HepG2 (cell line): ENCODE measurements around the gene ATP12A. TPM values are rescaled to one million over a fixed set of nuclear protein-coding genes. Genes with fewer than 3 reads are reported as not detected.

Experiments used
- ATAC-seq: fragments of 200-7000 bp; cut with Tn5 transposase; 3 replicates; pipeline ENCODE4 v1.9.1; 2020; ENCODE audit warnings: mild to moderate bottlenecking, moderate library complexity
- BruUV-seq: library from RNA; stranded (reverse); fragments of 400-500 nt; replicated peaks from 2 replicates; lab custom pipeline; 2021; lab: Mats Ljungman, UMichigan
- CTCF ChIA-PET: fragments of 300-600 bp; formaldehyde crosslinking; extraction: SDS; loops from one replicate; lab custom pipeline; 2021; ENCODE audit warnings: low total read pairs, inconsistent platforms, low intra/inter-chr PET ratio; lab: Yijun Ruan, JAX
- POLR2A ChIA-PET: fragments of 350-600 bp; sonication (Branson Sonifier 250); formaldehyde crosslinking; loops from one replicate; lab custom pipeline; 2020; ENCODE audit warnings: antibody characterized with exemption, inconsistent platforms; lab: Yijun Ruan, JAX
- DNase-seq: peaks from one replicate; pipeline ENCODE4 v3.0.0-alpha.2; 2015; ENCODE audit warnings: low spot score
- FAIRE-seq: peaks from 3 replicates; lab custom pipeline; 2011; peaks lifted over from hg19 to GRCh38; lab: Jason Lieb, UNC
- H2AFZ ChIP-seq: one replicate; pipeline ENCODE4 v1.6.1; 2011; ENCODE audit warnings: low read length, inconsistent platforms
- H3K27ac ChIP-seq: fragments of 300-600 bp; 3 replicates; pipeline ENCODE4 v1.8.0; 2011; ENCODE audit warnings: mixed run types, mild to moderate bottlenecking, mixed read lengths, low read length, inconsistent platforms; ENCODE audit not compliant: insufficient read depth; ENCODE audit errors: extremely low read length
- H3K27me3 ChIP-seq, 2 experiments: fragments of 200-600 bp in 1 of 2; 2 replicates in 1 of 2; 3 replicates in 1 of 2; pipeline versions ENCODE4 v1.6.0 to v1.8.0; 2011; ENCODE audit warnings: low read length in 2 of 2, mild to moderate bottlenecking in 2 of 2, moderate library complexity in 2 of 2, inconsistent platforms in 1 of 2; ENCODE audit not compliant: insufficient read depth in 2 of 2, control insufficient read depth in 1 of 2
- H3K36me3 ChIP-seq, 2 experiments: fragments of 200-600 bp in 1 of 2; replicated peaks in 1 of 2; 2 replicates in 1 of 2; 3 replicates in 1 of 2; pipeline versions ENCODE4 v1.5.1 to v1.8.0; 2011; ENCODE audit warnings: low read length in 2 of 2, inconsistent platforms in 1 of 2; ENCODE audit not compliant: insufficient read depth in 2 of 2, control insufficient read depth in 1 of 2
- H3K4me1 ChIP-seq: 2 replicates; pipeline ENCODE4 v1.5.1; 2012; ENCODE audit warnings: low read length, inconsistent platforms; ENCODE audit not compliant: insufficient read depth
- H3K4me2 ChIP-seq: 2 replicates; pipeline ENCODE4 v1.6.0; 2011; ENCODE audit warnings: low read depth, low read length, inconsistent platforms
- H3K4me3 ChIP-seq, 3 experiments: fragments of 200-600 bp in 1 of 3; sonication (generic), shearing (Covaris generic) in 1 of 3; replicated peaks in 1 of 3; 2 replicates each; pipeline ENCODE4 v1.5.1; 2011 to 2016; ENCODE audit warnings: low read length in 3 of 3, inconsistent platforms in 2 of 3, low read depth in 2 of 3, mild to moderate bottlenecking in 2 of 3, control low read depth in 1 of 3, mixed read lengths in 1 of 3; ENCODE audit not compliant: insufficient read depth in 1 of 3
- H3K79me2 ChIP-seq: one replicate; pipeline ENCODE4 v1.6.1; 2011; ENCODE audit warnings: low read length, inconsistent platforms; ENCODE audit not compliant: insufficient read depth
- H3K9ac ChIP-seq: 2 replicates; pipeline ENCODE4 v1.6.0; 2011; ENCODE audit warnings: mild to moderate bottlenecking, low read depth, low read length, inconsistent platforms; ENCODE audit not compliant: insufficient read depth
- H3K9me3 ChIP-seq: 2 replicates; pipeline ENCODE4 v1.5.1; 2012; ENCODE audit warnings: mild to moderate bottlenecking, low read length
- H4K20me1 ChIP-seq: 2 replicates; pipeline ENCODE4 v1.6.0; 2011; ENCODE audit warnings: inconsistent platforms, mild to moderate bottlenecking, low read length, moderate library complexity; ENCODE audit not compliant: insufficient read depth
- CTCF ChIP-seq: sonication (generic); formaldehyde crosslinking; IDR thresholded peaks from 2 replicates; pipeline ENCODE4 v1.5.0; 2020; ENCODE audit warnings: mild to moderate bottlenecking, missing genetic modification reagents, moderate library complexity
- FOXP4 ChIP-seq: sonication (generic); formaldehyde crosslinking; IDR thresholded peaks from 2 replicates; pipeline ENCODE4 v1.4.0; 2020; ENCODE audit warnings: missing genetic modification reagents
- KLF9 ChIP-seq: IDR thresholded peaks from 2 replicates; pipeline ENCODE4 v1.6.1; 2016; ENCODE audit warnings: low read depth
- MNT ChIP-seq: fragments of 450-650 bp; IDR thresholded peaks from 2 replicates; pipeline ENCODE4 v1.6.1; 2016
- XRCC5 ChIP-seq: fragments of 200-400 bp; formaldehyde crosslinking; optimal IDR thresholded peaks from 2 replicates; pipeline ENCODE3; 2017; ENCODE audit warnings: mild to moderate bottlenecking, low read length
- ZBTB43 ChIP-seq: sonication (generic); formaldehyde crosslinking; conservative IDR thresholded peaks from 2 replicates; pipeline ENCODE4 v1.4.0; 2020; ENCODE audit warnings: missing genetic modification reagents
- ZNF24 ChIP-seq: fragments of 450-650 bp; IDR thresholded peaks from 2 replicates; pipeline ENCODE4 v1.6.1; 2017; ENCODE audit warnings: antibody characterized with exemption, mild to moderate bottlenecking
- ZNF296 ChIP-seq: sonication (generic); formaldehyde crosslinking; conservative IDR thresholded peaks from 2 replicates; pipeline ENCODE4 v1.5.0; 2020; ENCODE audit warnings: mild to moderate bottlenecking, missing genetic modification reagents
- WGBS: methylation state at CpG from one replicate; pipeline ENCODE4 v1.1.6; 2017; ENCODE audit warnings: low lambda C conversion rate; 5-methylcytosine and 5-hydroxymethylcytosine counted together
- in situ Hi-C: cut with HindIII; loops from 2 replicates; pipeline ENCODE4 v1.10.0; 2017; ENCODE audit warnings: low pct_unique_long_range_greater_than_20kb; ENCODE audit not compliant: extremely low pct_ligation_motif_present
- intact Hi-C: fragments of 100-400 bp; cut with micrococcal nuclease; formaldehyde crosslinking; loops from one replicate; pipeline ENCODE4 v1.10.0; 2022; ENCODE audit not compliant: unreplicated experiment
- polyA plus RNA-seq, 8 experiments: library from polyadenylated mRNA; depleted of rRNA in 3 of 8; stranded (reverse) in 7 of 8; unstranded in 1 of 8; fragments of >200 nt; fragmentation: Illumina TruSeq in 4 of 8; extraction: Trizol in 4 of 8; gene quantifications; 2 replicates each; pipeline versions ENCODE4 v1.2.1 to v1.2.3, GENCODE V29; 2011 to 2016; ENCODE audit warnings: low read depth in 4 of 8, missing spikeins in 1 of 8, mixed read lengths in 1 of 8; ENCODE audit not compliant: insufficient read depth in 1 of 8
- total RNA-seq, 5 experiments: library from RNA; depleted of rRNA; stranded (reverse); fragments of >200 nt; fragmentation: Illumina TruSeq; extraction: Trizol; gene quantifications; 2 replicates each; pipeline ENCODE4 v1.2.3, GENCODE V29; 2016; ENCODE audit warnings: low read depth in 1 of 5

The ATP12A gene
- total and polyA plus RNA-seq, 2 of the 13 experiments (the other 11 are each of a cell fraction or from before 2014, with no cell fraction given): not detected

- FAIRE-seq (peak; percentile 21), ATAC-seq (peak; percentile 100), DNase-seq (peak; percentile 76)
- H3K79me2 ChIP-seq: no peaks in the 10 kb centered on the region
- no peak overlapping the region for H3K27ac ChIP-seq
- no peak overlapping the region for H3K9ac ChIP-seq
- peaks cover 1 to 7% of the 10 kb centered on the region in 2 experiments; a peak in 2 of 5 replicates for H3K27me3 ChIP-seq
- H3K4me2 ChIP-seq: no peak overlapping the region
- no peaks in the 10 kb centered on the region for H3K9me3 ChIP-seq
- POLR2A ChIA-PET: no interaction called here
- H3K4me1 ChIP-seq: no peaks in the 10 kb centered on the region
- CTCF ChIA-PET: interaction anchor here (1.2 to 2.1 kb wide), 5 partner anchors 34 to 146 kb away, joined by 6 to 10 read pairs (median 8); no protein-coding TSS in a partner anchor
- H3K4me3 ChIP-seq: no peak overlapping the region
- intact Hi-C loops: loop anchor here (1.0 to 10.0 kb wide), 4 partner anchors 34 to 123 kb away; partner anchors contain the start of gene ATP12A
- no TSS peak for BruUV-seq
- H4K20me1 ChIP-seq: no peaks in the 10 kb centered on the region
- in situ Hi-C loops: no loop called here
- WGBS: 45% methylated on average over 24 of the region's 24 CpGs
- H3K36me3 ChIP-seq: no peaks in the 10 kb centered on the region
- no peak overlapping the region for H2AFZ ChIP-seq
- TF ChIP-seq FOXP4 (CRISPR knock-in tag): no peak
- no peak for TF ChIP-seq ZNF24
- TF ChIP-seq ZNF296 (CRISPR knock-in tag): no peak
- peak; percentile 76 for TF ChIP-seq CTCF (CRISPR knock-in tag)
- 0 out of 2 replicates have a peak, but pooled peaks have one; percentile 14 for TF ChIP-seq MNT
- TF ChIP-seq XRCC5: peak; percentile 47
- no peak for TF ChIP-seq KLF9 (CRISPR knock-in tag)
- TF ChIP-seq ZBTB43 (CRISPR knock-in tag): no peak
Observed at GRCh38 chr13:24727731-24728601, 47.8 kb downstream of the ATP12A start.
